HepG2 (cell line): ENCODE results near the gene E2F1. TPM values are rescaled to one million over a fixed set of nuclear protein-coding genes. Genes with fewer than 3 reads are reported as not detected.
A peak's percentile ranks its signal among the peaks of the same experiment; 100 is the strongest.

Source experiments
- ASH2L ChIP-seq: fragments of 300-600, 200-600 bp; sonication (generic); IDR thresholded peaks from 2 replicates; pipeline ENCODE4 v1.7.0; 2017; ENCODE audit warnings: low read depth, mild to moderate bottlenecking, moderate library complexity, mixed read lengths, low read length; ENCODE audit not compliant: insufficient read length
- ATM ChIP-seq: fragments of 450-650 bp; IDR thresholded peaks from 2 replicates; pipeline ENCODE4 v1.7.1; 2017; ENCODE audit warnings: mild to moderate bottlenecking, borderline replicate concordance
- CEBPG ChIP-seq: IDR thresholded peaks from 2 replicates; pipeline ENCODE4 v1.6.1; 2016
- CHCHD3 ChIP-seq: sonication (generic); formaldehyde crosslinking; IDR thresholded peaks from 2 replicates; pipeline ENCODE4 v1.8.0; 2022; ENCODE audit warnings: mild to moderate bottlenecking, missing genetic modification reagents, moderate library complexity
- ISX ChIP-seq: sonication (generic); formaldehyde crosslinking; conservative IDR thresholded peaks from 2 replicates; pipeline ENCODE4 v1.5.0; 2020; ENCODE audit warnings: missing genetic modification reagents
- NCOR1 ChIP-seq: fragments of 200-600 bp; sonication (generic); IDR thresholded peaks from 2 replicates; pipeline ENCODE4 v1.7.0; 2017; ENCODE audit warnings: antibody characterized with exemption, low read length, borderline replicate concordance
- NFYB ChIP-seq: sonication (generic); formaldehyde crosslinking; IDR thresholded peaks from 2 replicates; pipeline ENCODE4 v1.4.0; 2020; ENCODE audit warnings: missing genetic modification reagents
- RXRB ChIP-seq: IDR thresholded peaks from 2 replicates; pipeline ENCODE4 v1.6.1; 2016; ENCODE audit warnings: borderline replicate concordance, missing genetic modification reagents, missing compliant biosample characterization
- SMC3 ChIP-seq: IDR thresholded peaks from 2 replicates; pipeline ENCODE4 v1.6.1; 2011; ENCODE audit warnings: low read length, improper control_type of control experiment
- U2AF2 ChIP-seq: fragments of 200-400 bp; formaldehyde crosslinking; IDR thresholded peaks from 2 replicates; pipeline ENCODE4 v1.6.1; 2017; ENCODE audit warnings: low read depth, mild to moderate bottlenecking, low read length
- ZKSCAN8 ChIP-seq: IDR thresholded peaks from 2 replicates; pipeline ENCODE4 v1.6.1; 2016; ENCODE audit warnings: borderline replicate concordance, missing genetic modification reagents, missing compliant biosample characterization
- ZNF235 ChIP-seq: sonication (generic); formaldehyde crosslinking; IDR thresholded peaks from 2 replicates; pipeline ENCODE4 v1.8.1; 2023; ENCODE audit warnings: mild to moderate bottlenecking, missing genetic modification reagents, borderline replicate concordance
- ZNF644 ChIP-seq: IDR thresholded peaks from 2 replicates; pipeline ENCODE4 v1.6.1; 2016; ENCODE audit warnings: low read depth
- ZNF761 ChIP-seq: sonication (generic); formaldehyde crosslinking; conservative IDR thresholded peaks from 2 replicates; pipeline ENCODE4 v1.4.0; 2020; ENCODE audit warnings: mild to moderate bottlenecking, missing genetic modification reagents
- ZNF891 ChIP-seq: sonication (generic); formaldehyde crosslinking; IDR thresholded peaks from 2 replicates; pipeline ENCODE4 v1.5.0; 2020; ENCODE audit warnings: mild to moderate bottlenecking, missing genetic modification reagents
- ZSCAN29 ChIP-seq: sonication (generic); formaldehyde crosslinking; conservative IDR thresholded peaks from 2 replicates; pipeline ENCODE4 v1.4.0; 2020; ENCODE audit warnings: mild to moderate bottlenecking, missing genetic modification reagents
- polyA plus RNA-seq, 8 experiments: library from polyadenylated mRNA; depleted of rRNA in 3 of 8; stranded (reverse) in 7 of 8; unstranded in 1 of 8; fragments of >200 nt; fragmentation: Illumina TruSeq in 4 of 8; extraction: Trizol in 4 of 8; gene quantifications; 2 replicates each; pipeline versions ENCODE4 v1.2.1 to v1.2.3, GENCODE V29; 2011 to 2016; ENCODE audit warnings: low read depth in 4 of 8, missing spikeins in 1 of 8, mixed read lengths in 1 of 8; ENCODE audit not compliant: insufficient read depth in 1 of 8
- total RNA-seq, 5 experiments: library from RNA; depleted of rRNA; stranded (reverse); fragments of >200 nt; fragmentation: Illumina TruSeq; extraction: Trizol; gene quantifications; 2 replicates each; pipeline ENCODE4 v1.2.3, GENCODE V29; 2016; ENCODE audit warnings: low read depth in 1 of 5
- TF ChIP-seq, protein P1 (sequence below): sonication (generic); formaldehyde crosslinking; IDR thresholded peaks from 2 replicates; pipeline ENCODE4 v1.5.0; 2020; ENCODE audit warnings: mild to moderate bottlenecking, missing genetic modification reagents
- TF ChIP-seq, protein P2 (sequence below), 2 experiments: sonication (generic) in 1 of 2; formaldehyde crosslinking in 1 of 2; IDR thresholded peaks; 2 replicates each; pipeline versions ENCODE4 v1.6.1 to v1.9.0; 2014 to 2022; ENCODE audit warnings: antibody characterized with exemption in 1 of 2, borderline replicate concordance in 1 of 2, inconsistent platforms in 1 of 2, low read depth in 1 of 2, missing genetic modification reagents in 1 of 2
- TF ChIP-seq, protein P3 (sequence below): sonication (generic); IDR thresholded peaks from 2 replicates; pipeline ENCODE4 v1.6.1; 2016; ENCODE audit warnings: low read depth, borderline replicate concordance

The E2F1 gene
- total and polyA plus RNA-seq, 2 of the 13 experiments (the other 11 are each of a cell fraction or from before 2014, with no cell fraction given): 25.5 to 39.4 TPM

DNA sequence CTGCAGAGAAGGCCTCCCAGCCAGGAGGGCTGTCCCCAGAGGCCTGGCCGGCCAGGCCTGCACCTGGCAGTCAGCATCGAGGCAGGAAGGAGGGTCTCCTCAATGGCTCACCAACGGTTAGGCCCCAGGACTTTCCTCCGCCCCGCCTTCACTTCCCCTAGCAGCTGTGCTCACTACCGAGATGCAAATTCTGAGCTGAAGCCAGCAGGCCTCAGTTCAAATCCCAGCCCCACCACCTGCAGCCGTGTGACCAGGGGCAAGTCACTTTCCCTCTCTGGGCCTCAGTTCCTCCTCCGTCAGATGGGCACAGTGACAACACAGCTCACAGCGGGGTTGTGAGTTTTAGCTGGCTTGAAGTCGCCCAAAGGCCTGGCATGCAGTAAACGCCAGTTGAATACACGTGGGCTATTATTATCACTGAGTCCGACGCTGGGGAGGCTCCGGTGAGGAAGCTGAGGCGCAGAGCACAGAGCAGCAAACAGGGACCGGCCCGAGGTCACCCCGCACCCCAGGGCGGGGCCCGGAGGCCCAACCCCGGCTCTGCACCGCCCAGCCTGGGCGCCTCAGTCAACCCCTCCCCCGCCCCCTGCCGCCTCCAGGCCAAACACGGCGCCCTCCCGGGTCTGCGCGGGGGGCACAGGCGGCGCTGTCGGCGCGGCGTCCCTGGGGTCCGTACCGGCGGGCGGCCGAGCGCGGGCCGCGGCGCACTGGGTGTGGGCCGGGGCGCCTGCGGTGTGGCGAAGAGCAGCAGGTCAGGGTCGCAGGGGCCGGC is 671 bp downstream of the E2F1 start (continued):
- TF ChIP-seq RXRB (CRISPR knock-in tag): peak; percentile 30; the same call in 1 of the 2 replicates
- TF ChIP-seq ZNF644: no peak
- peak; percentile 78; the same call in 1 of the 2 replicates for TF ChIP-seq ZNF761
- TF ChIP-seq CEBPG (CRISPR knock-in tag): no peak
- TF ChIP-seq, protein P1, sequence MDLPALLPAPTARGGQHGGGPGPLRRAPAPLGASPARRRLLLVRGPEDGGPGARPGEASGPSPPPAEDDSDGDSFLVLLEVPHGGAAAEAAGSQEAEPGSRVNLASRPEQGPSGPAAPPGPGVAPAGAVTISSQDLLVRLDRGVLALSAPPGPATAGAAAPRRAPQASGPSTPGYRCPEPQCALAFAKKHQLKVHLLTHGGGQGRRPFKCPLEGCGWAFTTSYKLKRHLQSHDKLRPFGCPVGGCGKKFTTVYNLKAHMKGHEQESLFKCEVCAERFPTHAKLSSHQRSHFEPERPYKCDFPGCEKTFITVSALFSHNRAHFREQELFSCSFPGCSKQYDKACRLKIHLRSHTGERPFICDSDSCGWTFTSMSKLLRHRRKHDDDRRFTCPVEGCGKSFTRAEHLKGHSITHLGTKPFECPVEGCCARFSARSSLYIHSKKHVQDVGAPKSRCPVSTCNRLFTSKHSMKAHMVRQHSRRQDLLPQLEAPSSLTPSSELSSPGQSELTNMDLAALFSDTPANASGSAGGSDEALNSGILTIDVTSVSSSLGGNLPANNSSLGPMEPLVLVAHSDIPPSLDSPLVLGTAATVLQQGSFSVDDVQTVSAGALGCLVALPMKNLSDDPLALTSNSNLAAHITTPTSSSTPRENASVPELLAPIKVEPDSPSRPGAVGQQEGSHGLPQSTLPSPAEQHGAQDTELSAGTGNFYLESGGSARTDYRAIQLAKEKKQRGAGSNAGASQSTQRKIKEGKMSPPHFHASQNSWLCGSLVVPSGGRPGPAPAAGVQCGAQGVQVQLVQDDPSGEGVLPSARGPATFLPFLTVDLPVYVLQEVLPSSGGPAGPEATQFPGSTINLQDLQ (CRISPR knock-in tag): no peak; the same call in 1 of the 2 replicates
- no peak for TF ChIP-seq ISX (CRISPR knock-in tag)
- no peak for TF ChIP-seq ZSCAN29 (CRISPR knock-in tag)
- peak; percentile 65; the same call in 1 of the 2 replicates for TF ChIP-seq ZKSCAN8 (CRISPR knock-in tag)
- TF ChIP-seq SMC3: no peak
- TF ChIP-seq, protein P2, sequence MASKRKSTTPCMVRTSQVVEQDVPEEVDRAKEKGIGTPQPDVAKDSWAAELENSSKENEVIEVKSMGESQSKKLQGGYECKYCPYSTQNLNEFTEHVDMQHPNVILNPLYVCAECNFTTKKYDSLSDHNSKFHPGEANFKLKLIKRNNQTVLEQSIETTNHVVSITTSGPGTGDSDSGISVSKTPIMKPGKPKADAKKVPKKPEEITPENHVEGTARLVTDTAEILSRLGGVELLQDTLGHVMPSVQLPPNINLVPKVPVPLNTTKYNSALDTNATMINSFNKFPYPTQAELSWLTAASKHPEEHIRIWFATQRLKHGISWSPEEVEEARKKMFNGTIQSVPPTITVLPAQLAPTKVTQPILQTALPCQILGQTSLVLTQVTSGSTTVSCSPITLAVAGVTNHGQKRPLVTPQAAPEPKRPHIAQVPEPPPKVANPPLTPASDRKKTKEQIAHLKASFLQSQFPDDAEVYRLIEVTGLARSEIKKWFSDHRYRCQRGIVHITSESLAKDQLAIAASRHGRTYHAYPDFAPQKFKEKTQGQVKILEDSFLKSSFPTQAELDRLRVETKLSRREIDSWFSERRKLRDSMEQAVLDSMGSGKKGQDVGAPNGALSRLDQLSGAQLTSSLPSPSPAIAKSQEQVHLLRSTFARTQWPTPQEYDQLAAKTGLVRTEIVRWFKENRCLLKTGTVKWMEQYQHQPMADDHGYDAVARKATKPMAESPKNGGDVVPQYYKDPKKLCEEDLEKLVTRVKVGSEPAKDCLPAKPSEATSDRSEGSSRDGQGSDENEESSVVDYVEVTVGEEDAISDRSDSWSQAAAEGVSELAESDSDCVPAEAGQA (IDR thresholded peaks at IDR 0.05; ENCODE audit: low read depth): no peak
- TF ChIP-seq, protein P2 (CRISPR knock-in tag; IDR thresholded peaks at IDR 0.05; ENCODE audit: borderline replicate concordance): peak; percentile 24; the same call in 1 of the 2 replicates
- peak; percentile 49 for TF ChIP-seq ASH2L
- no peak for TF ChIP-seq ATM
- no peak for TF ChIP-seq NCOR1
- peak; percentile 70; the same call in 1 of the 2 replicates for TF ChIP-seq ZNF891 (CRISPR knock-in tag)
- no peak for TF ChIP-seq NFYB
- 0 out of 2 replicates have a peak, but pooled peaks have one; percentile 43 for TF ChIP-seq ZNF235 (CRISPR knock-in tag)
- TF ChIP-seq, protein P3, sequence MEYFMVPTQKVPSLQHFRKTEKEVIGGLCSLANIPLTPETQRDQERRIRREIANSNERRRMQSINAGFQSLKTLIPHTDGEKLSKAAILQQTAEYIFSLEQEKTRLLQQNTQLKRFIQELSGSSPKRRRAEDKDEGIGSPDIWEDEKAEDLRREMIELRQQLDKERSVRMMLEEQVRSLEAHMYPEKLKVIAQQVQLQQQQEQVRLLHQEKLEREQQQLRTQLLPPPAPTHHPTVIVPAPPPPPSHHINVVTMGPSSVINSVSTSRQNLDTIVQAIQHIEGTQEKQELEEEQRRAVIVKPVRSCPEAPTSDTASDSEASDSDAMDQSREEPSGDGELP: peak; percentile 86; the same call in 1 of the 2 replicates
- no peak for TF ChIP-seq CHCHD3 (CRISPR knock-in tag)
- TF ChIP-seq U2AF2: no peak
